Skeletal muscle satellite cell (primary cell): Measurements from ENCODE around the gene MYO16.
"Not testable (repeated sequence)": the region's sequence is repeated elsewhere in the genome, so short reads cannot be mapped to it uniquely, and the experiment has no call there.

Source experiments
- H3K27me3 ChIP-seq: 2 replicates; pipeline ENCODE4 v1.7.0; 2013; ENCODE audit warnings: low read length; ENCODE audit not compliant: control insufficient read depth, insufficient read depth
- H3K36me3 ChIP-seq: 2 replicates; pipeline ENCODE4 v1.7.0; 2013; ENCODE audit warnings: mild to moderate bottlenecking, control low read depth, low read length; ENCODE audit not compliant: insufficient read depth
- H3K4me1 ChIP-seq: 2 replicates; pipeline ENCODE4 v1.7.0; 2013; ENCODE audit warnings: low read length; ENCODE audit not compliant: control insufficient read depth, insufficient read depth
- H3K4me2 ChIP-seq: 2 replicates; pipeline ENCODE4 v1.7.0; 2013; ENCODE audit warnings: mild to moderate bottlenecking, low read length
- H3K4me3 ChIP-seq: 2 replicates; pipeline ENCODE4 v1.7.0; 2013; ENCODE audit warnings: low read length
- H3K9ac ChIP-seq: 2 replicates; pipeline ENCODE4 v1.7.0; 2013; ENCODE audit warnings: mild to moderate bottlenecking, low read depth, low read length, moderate library complexity
- H3K9me3 ChIP-seq: replicated peaks from 2 replicates; pipeline ENCODE4 v1.7.0; 2013; ENCODE audit warnings: mild to moderate bottlenecking, control low read depth, low read length

The MYO16 gene

DNA sequence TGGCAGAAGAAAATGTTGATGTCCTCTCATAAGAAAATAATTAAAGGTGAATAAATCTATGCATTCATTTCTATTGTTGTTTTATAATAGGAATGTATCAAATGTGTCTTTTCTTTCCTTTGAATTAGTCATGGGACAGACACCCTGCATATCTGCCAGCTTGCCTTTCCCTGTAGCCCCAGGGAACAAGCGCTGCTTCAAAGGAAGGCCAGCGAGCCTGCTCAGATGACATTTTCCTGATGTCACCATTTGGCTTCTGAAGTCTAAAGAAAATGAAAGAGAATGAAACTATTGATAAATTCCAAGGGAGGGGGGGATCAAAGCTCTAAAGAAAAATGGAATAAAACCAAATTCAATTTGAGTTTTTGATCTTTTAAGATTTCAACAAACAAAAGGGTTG is 582.2 kb downstream of the MYO16 start:
- Histone ChIP-seq H3K9ac (no peak overlapping the region), H3K9me3 (no peaks in the 10 kb centered on the region), H3K4me2 (no peak overlapping the region), H3K27me3 (no peaks in the 10 kb centered on the region), H3K4me3 (no peak overlapping the region), H3K4me1 (peaks cover 3% of the 10 kb centered on the region), H3K36me3 (no peaks in the 10 kb centered on the region)

- H3K36me3 ChIP-seq: no peaks in the 10 kb centered on the region
- H3K4me3 ChIP-seq: no peak overlapping the region
- H3K4me2 ChIP-seq: no peak overlapping the region
- no peaks in the 10 kb centered on the region for H3K9me3 ChIP-seq
- no peak overlapping the region for H3K9ac ChIP-seq
- H3K4me1 ChIP-seq: peaks cover 3% of the 10 kb centered on the region
- no peaks in the 10 kb centered on the region for H3K27me3 ChIP-seq
Observed at GRCh38 chr13:109212650-109213049, 583.2 kb downstream of the MYO16 start.

GRCh38 chr13:109213714-109214113 is 584.3 kb downstream of the MYO16 start:
- no peak overlapping the region for H3K4me2 ChIP-seq
- no peak overlapping the region for H3K9ac ChIP-seq
- H3K27me3 ChIP-seq: no peaks in the 10 kb centered on the region
- H3K36me3 ChIP-seq: no peaks in the 10 kb centered on the region
- no peaks in the 10 kb centered on the region for H3K9me3 ChIP-seq
- H3K4me1 ChIP-seq: peaks cover 3% of the 10 kb centered on the region
- no peak overlapping the region for H3K4me3 ChIP-seq

- H3K27me3 ChIP-seq: no peaks in the 10 kb centered on the region
- no peaks in the 10 kb centered on the region for H3K9me3 ChIP-seq
- H3K4me3 ChIP-seq: no peak overlapping the region
- H3K36me3 ChIP-seq: no peaks in the 10 kb centered on the region
- H3K9ac ChIP-seq: no peak overlapping the region
- no peak overlapping the region for H3K4me2 ChIP-seq
- H3K4me1 ChIP-seq: peaks cover 3% of the 10 kb centered on the region
Observed at GRCh38 chr13:109214393-109214792, 585.0 kb downstream of the MYO16 start.

GRCh38 chr13:109215377-109215776 is 586.0 kb downstream of the MYO16 start:
- H3K27me3 ChIP-seq: no peaks in the 10 kb centered on the region
- H3K36me3 ChIP-seq: no peaks in the 10 kb centered on the region
- H3K4me3 ChIP-seq: no peak overlapping the region
- no peak overlapping the region for H3K9ac ChIP-seq
- no peaks in the 10 kb centered on the region for H3K9me3 ChIP-seq
- H3K4me1 ChIP-seq: peaks cover 3% of the 10 kb centered on the region
- no peak overlapping the region for H3K4me2 ChIP-seq

DNA sequence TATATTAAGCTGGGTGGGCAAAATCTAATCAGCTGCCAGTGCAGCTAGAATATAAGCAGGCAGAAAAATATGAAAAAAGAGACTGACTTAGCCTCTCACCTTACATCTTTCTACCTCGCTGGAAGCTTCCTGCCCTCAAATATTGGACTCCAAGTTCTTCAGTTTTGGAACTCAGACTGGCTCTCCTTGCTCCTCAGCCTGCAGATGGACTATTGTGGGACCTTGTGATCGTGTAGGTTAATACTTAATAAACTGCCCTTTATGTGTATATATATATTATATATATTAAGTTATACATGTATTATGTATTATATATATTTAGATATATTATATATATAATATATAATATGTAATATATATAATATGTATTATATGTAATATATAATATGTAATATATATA is 588.1 kb downstream of the MYO16 start:
- not testable (repeated sequence) for H3K36me3 ChIP-seq, H3K9ac ChIP-seq, H3K27me3 ChIP-seq, H3K4me2 ChIP-seq, H3K9me3 ChIP-seq, H3K4me3 ChIP-seq, H3K4me1 ChIP-seq

DNA sequence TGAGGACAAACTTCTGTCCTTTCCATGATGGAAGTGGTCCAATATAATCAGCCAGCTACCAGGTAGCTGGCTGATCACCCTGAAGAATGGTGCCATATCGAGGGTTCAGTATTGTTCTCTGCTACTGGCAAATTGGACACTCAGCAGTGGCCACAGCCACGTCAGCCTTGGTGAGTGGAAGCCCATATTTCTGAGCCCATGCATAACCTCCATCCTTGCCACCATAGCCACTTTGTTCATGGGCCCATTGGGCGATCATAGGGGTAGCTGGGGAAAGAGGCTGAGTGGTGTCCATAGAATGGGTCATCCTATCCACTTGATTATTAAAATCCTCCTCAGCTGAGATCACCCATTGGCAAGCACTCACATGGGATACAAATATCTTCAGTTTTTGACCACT is 591.2 kb downstream of the MYO16 start:
- H3K36me3 ChIP-seq: no peaks in the 10 kb centered on the region
- peaks cover 10% of the 10 kb centered on the region for H3K9me3 ChIP-seq
- no peak overlapping the region for H3K9ac ChIP-seq

GRCh38 chr13:109224033-109224432 is 594.6 kb downstream of the MYO16 start:
- peaks cover 10% of the 10 kb centered on the region for H3K9me3 ChIP-seq
- no peak overlapping the region for H3K9ac ChIP-seq
- H3K36me3 ChIP-seq: no peaks in the 10 kb centered on the region
- no peaks in the 10 kb centered on the region for H3K27me3 ChIP-seq
- H3K4me1 ChIP-seq: no peaks in the 10 kb centered on the region
- no peak overlapping the region for H3K4me2 ChIP-seq
- no peak overlapping the region for H3K4me3 ChIP-seq

More for the DNA sequence above, 591.2 kb downstream of the MYO16 start:
- no peaks in the 10 kb centered on the region for H3K27me3 ChIP-seq
- no peaks in the 10 kb centered on the region for H3K4me1 ChIP-seq
- no peak overlapping the region for H3K4me2 ChIP-seq
- no peak overlapping the region for H3K4me3 ChIP-seq

GRCh38 chr13:109226631-109227030 is 597.2 kb downstream of the MYO16 start:
- Histone ChIP-seq H3K4me3 (no peak overlapping the region), H3K36me3 (no peaks in the 10 kb centered on the region), H3K27me3 (no peaks in the 10 kb centered on the region), H3K4me2 (no peak overlapping the region), H3K9me3 (peaks cover 10% of the 10 kb centered on the region), H3K4me1 (no peaks in the 10 kb centered on the region), H3K9ac (no peak overlapping the region)

DNA sequence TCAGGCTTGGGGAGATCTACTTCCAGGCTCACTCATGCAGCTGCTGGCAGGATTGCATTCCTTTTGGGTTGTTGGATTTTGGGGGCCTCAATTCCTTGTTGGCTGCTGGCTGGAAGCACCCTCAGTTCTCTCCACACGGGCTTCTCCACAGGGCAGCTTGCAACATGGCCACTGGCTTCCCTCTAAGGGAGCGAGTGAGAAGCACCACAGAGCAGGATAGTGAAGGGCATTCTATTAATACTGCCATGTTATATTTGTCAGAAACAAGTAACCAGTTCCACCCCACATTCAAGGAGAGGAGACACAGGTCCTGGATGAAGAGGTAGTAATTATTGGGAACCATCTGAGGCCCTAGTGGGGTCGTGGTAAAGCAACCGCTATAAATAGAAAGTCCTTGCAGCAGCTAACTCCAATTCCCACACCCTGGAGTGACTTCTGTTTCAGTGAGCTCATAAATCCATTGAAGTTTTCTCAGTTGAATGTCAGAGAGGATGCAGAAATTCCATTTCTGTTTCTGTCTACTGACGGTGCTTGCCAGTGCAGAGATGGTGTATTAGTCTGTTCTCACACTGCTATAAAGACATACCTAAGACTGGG is 598.0 kb downstream of the MYO16 start:
- no peak overlapping the region for H3K4me3 ChIP-seq
- no peaks in the 10 kb centered on the region for H3K36me3 ChIP-seq
- no peak overlapping the region for H3K9ac ChIP-seq
- peaks cover 10% of the 10 kb centered on the region for H3K9me3 ChIP-seq
- no peaks in the 10 kb centered on the region for H3K27me3 ChIP-seq
- no peak overlapping the region for H3K4me2 ChIP-seq
- peaks cover 5% of the 10 kb centered on the region for H3K4me1 ChIP-seq

DNA sequence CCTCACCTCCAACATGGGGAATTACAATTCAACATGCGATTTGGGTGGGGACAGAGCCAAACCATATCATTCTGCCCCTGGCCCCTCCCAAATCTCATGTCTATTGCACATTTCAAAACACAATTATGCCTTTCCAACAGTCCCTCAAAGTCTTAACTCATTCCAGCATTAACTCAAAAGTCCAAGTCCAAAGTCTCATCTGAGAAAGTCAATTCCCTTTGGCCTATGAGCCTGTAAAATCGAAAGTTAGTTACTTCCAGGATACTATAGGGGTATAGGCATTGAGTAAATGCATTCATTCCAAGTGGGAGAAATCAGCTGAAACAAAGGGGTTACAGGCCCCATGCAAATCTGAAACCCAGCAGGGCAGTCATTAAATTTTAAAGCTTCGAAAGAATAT is 598.8 kb downstream of the MYO16 start:
- Histone ChIP-seq H3K27me3 (no peaks in the 10 kb centered on the region), H3K4me3 (no peak overlapping the region), H3K9me3 (peaks cover 4% of the 10 kb centered on the region), H3K4me2 (no peak overlapping the region), H3K9ac (no peak overlapping the region), H3K4me1 (peaks cover 5% of the 10 kb centered on the region), H3K36me3 (no peaks in the 10 kb centered on the region)

DNA sequence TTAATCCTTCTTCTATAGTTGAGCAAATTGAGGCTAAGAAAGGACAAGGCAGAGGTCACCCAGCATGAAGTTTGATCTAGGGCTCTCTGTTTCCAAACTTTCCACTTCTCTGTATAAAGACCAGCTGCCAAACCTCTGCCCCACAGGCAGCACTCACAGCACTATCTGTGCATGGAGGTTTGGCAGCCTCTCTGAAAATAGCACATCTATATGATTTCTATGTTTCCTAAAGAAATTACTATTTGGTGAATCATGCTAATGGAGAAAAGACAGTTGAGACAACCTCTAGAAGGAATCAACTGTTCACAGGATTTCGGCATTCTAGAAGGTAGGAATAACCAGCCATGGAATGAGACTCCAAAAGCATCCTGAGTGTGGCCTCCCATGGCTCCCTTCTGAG is 602.5 kb downstream of the MYO16 start:
- Histone ChIP-seq H3K27me3 (no peaks in the 10 kb centered on the region), H3K9ac (no peak overlapping the region), H3K4me1 (peaks cover 5% of the 10 kb centered on the region), H3K36me3 (no peaks in the 10 kb centered on the region), H3K4me3 (no peak overlapping the region), H3K9me3 (no peaks in the 10 kb centered on the region), H3K4me2 (no peak overlapping the region)
